ENCODE measurements around the gene DPYD.

The DPYD gene

DNA sequence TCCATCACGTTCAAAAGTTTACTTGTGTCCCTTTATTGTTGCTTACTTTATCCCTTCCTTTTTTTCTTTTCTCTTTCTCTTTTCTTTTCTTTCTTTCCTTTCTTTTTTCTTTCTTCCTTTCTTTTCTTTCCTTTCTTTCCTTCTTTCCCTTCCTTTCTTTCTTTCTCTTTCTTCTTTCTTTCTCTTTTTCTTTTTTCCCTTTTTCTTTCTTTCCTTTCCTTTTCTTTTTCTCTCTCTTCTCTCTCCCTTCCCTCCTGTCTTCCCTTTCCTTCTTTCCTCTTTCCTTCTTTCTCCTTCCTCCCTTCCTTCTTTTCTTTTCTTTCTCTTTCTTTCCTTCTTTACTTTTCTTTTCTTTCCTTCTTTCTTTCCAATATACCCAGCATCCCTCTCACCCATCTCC, 391.2 kb downstream of the DPYD start:
- no peak overlapping the region for H3K27ac ChIP-seq
- TF ChIP-seq, protein P1, sequence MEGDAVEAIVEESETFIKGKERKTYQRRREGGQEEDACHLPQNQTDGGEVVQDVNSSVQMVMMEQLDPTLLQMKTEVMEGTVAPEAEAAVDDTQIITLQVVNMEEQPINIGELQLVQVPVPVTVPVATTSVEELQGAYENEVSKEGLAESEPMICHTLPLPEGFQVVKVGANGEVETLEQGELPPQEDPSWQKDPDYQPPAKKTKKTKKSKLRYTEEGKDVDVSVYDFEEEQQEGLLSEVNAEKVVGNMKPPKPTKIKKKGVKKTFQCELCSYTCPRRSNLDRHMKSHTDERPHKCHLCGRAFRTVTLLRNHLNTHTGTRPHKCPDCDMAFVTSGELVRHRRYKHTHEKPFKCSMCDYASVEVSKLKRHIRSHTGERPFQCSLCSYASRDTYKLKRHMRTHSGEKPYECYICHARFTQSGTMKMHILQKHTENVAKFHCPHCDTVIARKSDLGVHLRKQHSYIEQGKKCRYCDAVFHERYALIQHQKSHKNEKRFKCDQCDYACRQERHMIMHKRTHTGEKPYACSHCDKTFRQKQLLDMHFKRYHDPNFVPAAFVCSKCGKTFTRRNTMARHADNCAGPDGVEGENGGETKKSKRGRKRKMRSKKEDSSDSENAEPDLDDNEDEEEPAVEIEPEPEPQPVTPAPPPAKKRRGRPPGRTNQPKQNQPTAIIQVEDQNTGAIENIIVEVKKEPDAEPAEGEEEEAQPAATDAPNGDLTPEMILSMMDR (conservative IDR thresholded peaks at IDR 0.05) = no peak
- no peak for TF ChIP-seq ZFX (IDR thresholded peaks at IDR 0.05)

DNA sequence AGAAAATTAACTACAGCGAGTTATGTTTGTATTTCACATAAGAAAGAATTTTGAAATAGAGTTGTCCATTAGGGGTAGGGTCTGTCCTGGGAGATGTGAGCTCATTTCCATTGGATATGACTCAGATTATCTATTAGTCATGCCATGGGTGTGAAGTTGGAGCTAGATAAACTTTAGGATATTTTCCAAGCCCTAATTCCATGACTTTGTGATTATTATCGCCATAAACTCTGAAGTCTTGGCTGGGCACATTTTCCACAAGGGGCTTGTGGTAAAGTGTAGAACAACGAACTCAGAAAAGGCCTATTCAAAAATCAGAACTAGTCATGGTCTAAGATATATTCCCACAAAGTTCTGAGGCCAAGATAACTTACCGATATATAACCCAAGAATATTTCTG, 396.6 kb downstream of the DPYD start:
- no peak overlapping the region for H3K27ac ChIP-seq
- TF ChIP-seq ZFX (IDR thresholded peaks at IDR 0.05) = no peak
- TF ChIP-seq, protein P1 (conservative IDR thresholded peaks at IDR 0.05) = no peak

DNA sequence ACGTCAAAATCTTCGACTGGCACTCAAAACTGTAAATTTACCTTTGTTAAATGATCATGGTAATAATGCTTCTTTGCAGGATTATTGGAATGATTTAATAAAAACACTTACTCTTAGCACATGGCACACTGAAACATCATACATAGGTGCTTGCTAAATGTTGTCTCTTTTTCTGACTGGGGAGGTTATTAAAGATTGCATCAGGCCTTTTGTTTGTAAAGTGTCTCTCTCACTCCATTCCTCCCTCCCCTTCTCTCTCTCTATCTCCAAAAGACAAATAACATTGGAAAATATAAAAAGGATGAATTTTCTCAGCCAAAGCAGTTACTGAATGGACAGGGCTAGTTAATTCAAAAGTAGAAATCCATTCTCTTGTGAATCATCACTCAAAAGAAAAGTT, 404.2 kb downstream of the DPYD start:
- no peak overlapping the region for H3K27ac ChIP-seq
- TF ChIP-seq ZFX (IDR thresholded peaks at IDR 0.05) = no peak
- TF ChIP-seq, protein P1 (conservative IDR thresholded peaks at IDR 0.05) = no peak

DNA sequence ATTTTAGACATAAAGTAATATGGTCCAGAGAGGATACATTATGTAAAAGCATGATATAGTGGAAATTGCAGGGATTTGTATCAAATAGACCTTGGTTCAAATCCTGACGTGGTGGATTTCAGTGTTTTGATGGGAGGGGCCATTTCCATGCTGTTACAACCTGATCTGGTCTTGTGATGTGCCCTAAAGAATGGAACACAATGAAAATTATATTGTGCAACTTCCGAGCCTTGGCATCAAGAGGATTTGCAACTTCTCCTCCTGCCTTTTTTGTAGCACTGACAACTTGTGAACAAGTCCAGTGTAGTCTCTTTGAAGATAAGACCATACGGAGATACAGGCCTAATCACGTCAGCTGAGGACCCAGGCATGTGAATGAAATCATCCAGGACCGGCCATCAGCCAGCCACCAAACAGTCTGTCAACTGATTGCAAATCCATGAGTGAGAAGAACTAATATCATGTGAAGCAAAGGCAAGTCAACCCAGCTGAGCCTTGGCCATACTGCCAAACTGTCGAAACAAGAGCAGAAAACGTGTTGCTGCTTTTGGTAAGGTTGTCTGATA, 412.1 kb downstream of the DPYD start:
- H3K27ac ChIP-seq = no peak overlapping the region
- TF ChIP-seq, protein P1 (conservative IDR thresholded peaks at IDR 0.05) = no peak

DNA sequence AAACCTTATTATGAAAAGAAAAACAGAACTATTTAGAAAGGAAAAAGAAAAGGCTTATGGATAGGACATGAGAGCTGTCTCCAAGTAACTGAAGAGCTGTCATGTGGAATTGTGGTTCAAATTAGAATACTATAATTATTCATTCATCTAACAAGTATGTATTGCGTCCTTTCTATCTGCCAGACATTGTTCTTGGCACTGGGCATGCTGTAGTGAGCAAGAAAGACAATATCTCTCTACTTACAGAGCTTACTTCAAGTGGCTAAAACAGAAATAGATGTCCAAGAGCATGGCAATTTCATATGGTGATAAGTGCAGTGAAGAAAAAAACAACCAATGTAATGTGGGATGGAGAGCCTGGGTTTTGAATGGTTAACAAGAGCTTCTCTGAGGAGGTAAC, 413.0 kb downstream of the DPYD start:
- TF ChIP-seq, protein P1 (conservative IDR thresholded peaks at IDR 0.05) = no peak
- TF ChIP-seq ZFX (IDR thresholded peaks at IDR 0.05) = no peak

DNA sequence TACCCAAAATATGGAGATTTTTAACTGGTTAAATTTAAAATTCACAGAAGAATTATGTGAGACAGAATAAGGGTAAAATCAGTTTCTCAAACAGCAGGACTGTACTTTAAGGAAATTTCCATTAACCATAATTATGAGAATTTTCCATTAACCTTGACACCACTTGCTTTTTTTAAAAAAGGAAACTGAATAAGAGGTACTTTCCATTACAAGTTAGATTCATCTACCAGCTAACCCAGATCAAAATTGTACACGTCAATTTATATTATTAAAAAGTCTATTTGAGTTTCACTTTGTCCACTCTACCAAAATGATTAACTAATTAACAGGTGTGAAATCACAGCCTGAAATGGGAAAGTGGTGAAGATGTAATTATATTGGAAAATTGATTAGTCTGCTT, 414.5 kb downstream of the DPYD start:
- no peak overlapping the region for H3K27ac ChIP-seq

More for the DNA sequence above, 413.0 kb downstream of the DPYD start:
- H3K27ac ChIP-seq = no peak overlapping the region

DNA sequence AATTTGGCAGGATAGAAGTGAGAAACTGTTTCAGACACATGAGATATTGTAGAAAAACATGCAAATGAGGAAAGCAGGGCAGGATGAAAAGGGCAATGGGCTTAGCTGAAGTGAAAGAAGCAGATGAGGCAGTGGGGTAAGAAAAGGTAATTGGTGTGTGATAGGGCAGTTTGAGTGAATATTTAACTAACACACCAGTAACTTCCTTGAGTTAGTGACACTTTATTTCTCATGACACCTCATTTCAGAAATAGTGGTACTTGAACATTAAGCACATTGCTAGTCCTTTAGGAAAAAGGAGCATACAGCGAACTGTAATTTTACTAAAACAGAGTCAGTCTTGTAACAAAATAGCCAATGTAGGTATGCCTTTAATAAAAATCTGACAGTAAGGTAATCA, 415.0 kb downstream of the DPYD start:
- H3K27ac ChIP-seq = no peak overlapping the region
- TF ChIP-seq, protein P1 (conservative IDR thresholded peaks at IDR 0.05) = no peak
- no peak for TF ChIP-seq ZFX (IDR thresholded peaks at IDR 0.05)

More for the DNA sequence above, 414.5 kb downstream of the DPYD start:
- TF ChIP-seq ZFX (IDR thresholded peaks at IDR 0.05) = no peak
- TF ChIP-seq, protein P1 (conservative IDR thresholded peaks at IDR 0.05) = no peak

Measured in C4-2B (cell line).